Measurements from ENCODE around the gene NGFR.

NGFR gene

DNA sequence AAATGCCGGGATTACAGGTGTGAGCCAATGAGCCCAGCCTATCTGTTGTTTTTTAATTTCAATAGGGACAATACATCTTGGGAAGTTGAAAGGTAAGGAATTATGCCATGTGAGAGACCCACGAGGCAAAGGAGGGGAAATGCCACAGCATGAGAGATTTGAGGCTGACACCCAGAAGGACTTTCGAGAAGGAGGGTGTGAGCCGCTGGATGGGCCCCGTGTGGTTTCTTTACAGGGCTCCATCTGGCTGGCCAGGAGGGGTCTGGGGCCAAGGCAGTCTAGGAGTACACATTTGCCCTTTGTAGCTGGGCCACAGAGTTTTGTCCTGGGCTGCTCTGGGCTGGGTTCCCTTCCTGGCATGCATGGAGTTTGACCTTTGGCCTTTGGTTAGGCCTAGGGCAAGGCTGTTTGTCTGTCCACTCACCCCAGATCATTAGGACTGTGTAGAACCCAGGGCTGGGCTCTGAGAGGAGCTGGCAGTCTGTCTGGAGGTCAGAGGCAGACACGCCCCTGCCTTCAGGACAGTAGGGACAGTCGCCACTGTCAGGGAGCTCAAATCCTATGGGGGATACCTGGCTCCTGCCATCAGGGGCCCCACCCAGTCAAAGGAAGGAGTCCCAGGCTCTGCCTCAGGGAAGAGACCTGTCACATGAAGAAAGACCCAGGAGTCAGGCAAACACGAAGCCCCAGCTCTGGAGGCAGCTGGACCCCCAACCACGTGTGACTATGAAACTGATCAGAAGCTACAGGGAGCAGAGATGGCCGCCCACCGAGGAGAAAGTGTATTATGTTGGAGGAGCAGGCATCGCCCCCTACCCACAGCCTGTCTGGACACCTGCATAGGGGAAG lies 56.4 kb downstream of the NGFR start:
- Mint-ChIP-seq H3K9me3 (no peaks in the 10 kb centered on the region), H3K27me3 (ENCODE audit: low read depth, poor library complexity) (peaks cover 10% of the 10 kb centered on the region), H3K27ac (peak overlapping the region; percentile 90), H3K4me1 (peaks cover 60% of the 10 kb centered on the region), H3K36me3 (ENCODE audit: low read depth) (no peaks in the 10 kb centered on the region), H3K4me3 (no peak overlapping the region)
- TF ChIP-seq, protein P1, sequence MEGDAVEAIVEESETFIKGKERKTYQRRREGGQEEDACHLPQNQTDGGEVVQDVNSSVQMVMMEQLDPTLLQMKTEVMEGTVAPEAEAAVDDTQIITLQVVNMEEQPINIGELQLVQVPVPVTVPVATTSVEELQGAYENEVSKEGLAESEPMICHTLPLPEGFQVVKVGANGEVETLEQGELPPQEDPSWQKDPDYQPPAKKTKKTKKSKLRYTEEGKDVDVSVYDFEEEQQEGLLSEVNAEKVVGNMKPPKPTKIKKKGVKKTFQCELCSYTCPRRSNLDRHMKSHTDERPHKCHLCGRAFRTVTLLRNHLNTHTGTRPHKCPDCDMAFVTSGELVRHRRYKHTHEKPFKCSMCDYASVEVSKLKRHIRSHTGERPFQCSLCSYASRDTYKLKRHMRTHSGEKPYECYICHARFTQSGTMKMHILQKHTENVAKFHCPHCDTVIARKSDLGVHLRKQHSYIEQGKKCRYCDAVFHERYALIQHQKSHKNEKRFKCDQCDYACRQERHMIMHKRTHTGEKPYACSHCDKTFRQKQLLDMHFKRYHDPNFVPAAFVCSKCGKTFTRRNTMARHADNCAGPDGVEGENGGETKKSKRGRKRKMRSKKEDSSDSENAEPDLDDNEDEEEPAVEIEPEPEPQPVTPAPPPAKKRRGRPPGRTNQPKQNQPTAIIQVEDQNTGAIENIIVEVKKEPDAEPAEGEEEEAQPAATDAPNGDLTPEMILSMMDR (IDR thresholded peaks at IDR 0.05): no peak
- no peak for DNase-seq

DNA sequence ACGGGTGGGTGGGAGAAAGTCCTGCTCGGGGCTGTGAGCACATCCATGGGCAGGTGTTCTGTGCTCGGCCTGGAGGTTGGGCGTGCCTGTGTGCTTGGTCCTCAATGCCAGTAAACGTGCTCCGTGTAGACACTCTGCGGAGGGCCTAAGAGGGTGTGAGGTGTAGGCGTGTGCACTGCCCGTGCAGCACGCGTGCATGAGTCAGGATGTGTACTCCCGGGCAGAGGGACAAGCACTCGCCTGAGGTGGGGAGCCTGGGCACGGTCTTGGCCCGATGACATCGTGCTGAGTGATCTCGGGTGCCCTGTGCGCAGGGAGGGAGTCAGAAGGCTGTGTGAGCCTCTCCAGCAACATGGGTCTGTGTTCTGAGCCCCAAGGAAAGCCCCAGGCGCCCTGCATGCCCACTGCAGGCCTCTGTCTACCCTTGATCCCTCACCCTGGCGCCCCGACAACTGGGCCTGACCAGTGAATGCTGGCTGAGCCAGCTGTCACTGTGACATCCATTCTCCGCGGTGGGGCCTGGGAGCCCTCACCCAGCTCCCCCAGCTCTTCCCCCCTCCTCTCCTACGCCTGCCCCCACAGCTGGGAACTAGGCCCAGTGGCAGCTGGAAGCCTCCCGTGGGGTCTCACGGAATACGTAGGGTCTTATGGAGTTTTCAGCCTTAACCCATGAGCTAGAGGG lies 57.1 kb downstream of the NGFR start:
- TF ChIP-seq, protein P1 (IDR thresholded peaks at IDR 0.05): no peak
- Mint-ChIP-seq H3K27me3 (ENCODE audit: low read depth, poor library complexity) (peaks cover 9% of the 10 kb centered on the region), H3K36me3 (ENCODE audit: low read depth) (no peaks in the 10 kb centered on the region), H3K9me3 (no peaks in the 10 kb centered on the region), H3K4me1 (peaks cover 58% of the 10 kb centered on the region), H3K27ac (no peak overlapping the region), H3K4me3 (no peak overlapping the region)
- DNase-seq: no peak

DNA sequence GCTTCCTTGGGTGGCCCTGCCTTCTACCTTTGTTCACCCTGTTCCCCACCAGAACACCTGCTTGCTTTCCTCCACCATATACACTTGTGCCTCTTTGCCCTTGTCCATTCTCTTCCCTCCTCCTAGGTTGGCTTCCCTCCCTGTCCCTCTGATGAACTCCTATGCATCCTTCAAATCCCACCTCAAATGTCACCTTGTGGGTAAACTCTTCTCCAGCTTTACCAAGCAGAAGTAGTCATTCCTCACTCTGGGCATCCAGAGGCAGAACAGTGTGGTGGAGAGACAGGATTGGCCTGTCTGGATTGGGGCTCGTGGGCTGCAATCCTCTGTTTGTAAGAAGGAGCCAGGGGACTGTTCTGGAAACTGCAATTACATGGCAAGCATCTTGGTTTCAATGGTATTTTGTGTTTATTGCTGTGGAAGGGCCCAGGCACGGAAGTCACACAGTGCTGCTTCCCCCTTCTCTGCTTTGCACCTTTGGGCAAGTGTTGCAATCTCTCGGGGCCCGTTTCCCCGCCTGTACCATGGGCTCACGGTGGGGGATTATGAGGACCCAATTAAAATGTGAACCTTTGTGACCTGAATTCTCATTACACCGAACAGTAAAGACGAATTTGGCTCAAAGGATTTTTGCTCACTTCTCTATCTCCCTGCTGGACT lies 58.7 kb downstream of the NGFR start:
- TF ChIP-seq, protein P1 (IDR thresholded peaks at IDR 0.05): no peak
- Mint-ChIP-seq H3K36me3 (ENCODE audit: low read depth) (no peaks in the 10 kb centered on the region), H3K27ac (no peak overlapping the region), H3K27me3 (ENCODE audit: low read depth, poor library complexity) (peaks cover 25% of the 10 kb centered on the region), H3K4me1 (peaks cover 48% of the 10 kb centered on the region), H3K4me3 (no peak overlapping the region), H3K9me3 (no peaks in the 10 kb centered on the region)
- no peak for DNase-seq

DNA sequence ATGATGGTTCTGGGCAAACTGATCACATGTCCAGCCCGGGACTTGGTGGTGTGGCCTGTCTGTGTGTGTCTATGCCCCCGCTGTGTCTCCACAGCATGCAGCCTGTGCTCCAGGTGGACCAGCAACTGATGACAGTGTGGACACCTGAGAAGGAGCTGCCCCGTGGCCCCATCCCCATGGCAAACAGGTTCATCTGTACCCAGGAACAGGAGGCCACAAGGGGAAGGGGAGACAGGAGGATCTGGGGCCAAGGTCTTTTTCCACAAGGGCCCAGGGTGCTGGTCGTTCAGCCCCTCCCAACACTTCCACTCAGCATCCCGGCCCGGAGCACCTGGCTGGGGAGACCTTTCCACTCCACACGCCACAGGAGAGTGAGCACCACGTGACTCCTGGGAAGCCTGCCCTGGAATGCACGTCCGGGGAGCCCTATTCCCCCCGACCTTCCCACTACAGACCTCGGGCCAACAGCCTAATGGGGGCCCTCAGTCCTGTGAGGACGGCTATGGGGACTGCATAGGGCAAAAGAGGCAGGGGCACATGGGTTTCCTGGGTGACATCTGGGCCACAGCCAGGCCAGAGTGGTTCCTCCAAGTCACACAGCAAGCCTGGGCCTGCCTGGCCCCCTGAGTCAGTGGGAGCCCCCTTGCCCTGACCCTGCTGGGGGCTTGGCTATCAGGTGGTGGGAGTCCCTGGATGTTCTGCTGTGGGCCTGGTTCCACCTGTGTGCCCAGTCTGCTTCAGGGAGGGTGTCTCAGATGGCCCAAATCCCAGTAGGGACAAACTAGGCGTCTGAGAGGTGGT lies 59.8 kb downstream of the NGFR start:
- no peak for DNase-seq
- H3K4me1 Mint-ChIP-seq: peaks cover 37% of the 10 kb centered on the region
- TF ChIP-seq, protein P1 (IDR thresholded peaks at IDR 0.05): no peak
- no peaks in the 10 kb centered on the region for H3K9me3 Mint-ChIP-seq
- H3K4me3 Mint-ChIP-seq: no peak overlapping the region
- H3K27ac Mint-ChIP-seq: no peak overlapping the region
- peaks cover 27% of the 10 kb centered on the region for H3K27me3 Mint-ChIP-seq (ENCODE audit: low read depth, poor library complexity)
- no peaks in the 10 kb centered on the region for H3K36me3 Mint-ChIP-seq (ENCODE audit: low read depth)

DNA sequence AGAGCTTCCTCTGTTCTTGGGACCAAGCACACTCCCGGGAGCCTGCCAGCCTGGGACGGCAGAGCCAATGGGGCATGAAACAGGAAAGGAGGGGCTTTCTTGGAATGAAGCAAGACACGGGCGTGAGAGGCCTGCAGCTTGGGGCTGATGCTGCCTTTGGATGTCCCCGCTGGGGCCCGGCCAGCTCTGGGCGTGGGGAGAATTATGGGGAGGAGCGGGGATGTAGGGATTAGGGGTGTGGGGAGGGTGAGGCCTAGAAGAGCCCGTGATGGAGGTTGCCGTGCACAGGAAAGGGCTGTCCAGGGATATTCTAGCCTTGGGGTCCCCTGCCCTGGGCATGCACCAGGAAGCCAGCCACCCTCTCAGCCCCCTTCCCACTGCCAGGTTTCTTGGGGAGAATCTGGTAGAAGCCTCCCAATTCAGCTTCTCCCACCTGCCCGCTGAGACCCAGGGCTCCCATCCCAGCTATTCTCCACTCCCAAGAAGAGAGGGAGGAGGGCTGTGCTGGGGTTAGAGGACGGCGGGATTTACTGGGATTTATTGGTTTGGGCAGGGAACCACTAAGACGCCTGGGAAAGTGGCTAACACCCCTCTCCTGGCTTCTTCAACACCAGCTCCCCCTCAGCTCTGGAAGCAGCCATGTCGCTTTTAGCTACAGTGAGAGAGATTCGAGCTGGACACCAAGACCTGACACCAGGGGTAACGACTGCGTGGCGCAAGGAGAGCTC lies 60.6 kb downstream of the NGFR start:
- TF ChIP-seq, protein P1 (IDR thresholded peaks at IDR 0.05): no peak
- Mint-ChIP-seq H3K4me1 (peaks cover 35% of the 10 kb centered on the region), H3K36me3 (ENCODE audit: low read depth) (no peaks in the 10 kb centered on the region), H3K27me3 (ENCODE audit: low read depth, poor library complexity) (peaks cover 32% of the 10 kb centered on the region), H3K27ac (no peak overlapping the region), H3K9me3 (no peaks in the 10 kb centered on the region), H3K4me3 (no peak overlapping the region)
- DNase-seq: no peak

Data from nephron progenitor cell (in vitro differentiated cells).